Left lobe of liver (tissue), 2 donors: ENCODE results near the gene CMTM8. TPM values are rescaled to one million over a fixed set of nuclear protein-coding genes. Genes with fewer than 3 reads are reported as not detected.
"Not testable (repeated sequence)": the region's sequence is repeated elsewhere in the genome, so short reads cannot be mapped to it uniquely, and the experiment has no call there.

Experiments used
- ATAC-seq: fragments of 200-7000 bp; cut with Tn5 transposase; one replicate; pipeline ENCODE4 v1.9.1; 2020; ENCODE audit warnings: mild to moderate bottlenecking, moderate library complexity
- DNase-seq: peaks from one replicate; pipeline ENCODE4 v3.0.0-alpha.2; 2020; ENCODE audit warnings: low spot score
- total RNA-seq: library from RNA; stranded (reverse); gene quantifications from one replicate; pipeline ENCODE4 v1.2.1, GENCODE V29; 2021
- donor health status: DM: no; HTN: no; CAD: no; lungs with moderate emphysema.
- donor health status: DM: no; HTN: yes; CAD: no.

Gene CMTM8
- total RNA-seq, 1 donor from 2014 or later = 17.1 TPM

- ATAC-seq (no peak), DNase-seq (no peak)
These were observed 11.5 kb upstream of the CMTM8 start for GRCh38 chr3:32226875-32227500.

GRCh38 chr3:32228743-32229142 lies 9.7 kb upstream of the CMTM8 start:
- not testable (repeated sequence) for ATAC-seq, DNase-seq

- ATAC-seq (no peak), DNase-seq (no peak)
These were observed 8.9 kb upstream of the CMTM8 start for GRCh38 chr3:32229565-32229964.

GRCh38 chr3:32236377-32236776 lies 2.1 kb upstream of the CMTM8 start:
- ATAC-seq (peak; percentile 4), DNase-seq (peak; percentile 58)

GRCh38 chr3:32237670-32238452 lies 619 bp upstream of the CMTM8 start:
- ATAC-seq (peak; percentile 71), DNase-seq (peak; percentile 85)

- ATAC-seq = peak; percentile 59
- peak; percentile 73 for DNase-seq
These were observed 1.1 kb downstream of the CMTM8 start for GRCh38 chr3:32239307-32240158.

GRCh38 chr3:32240159-32240545 lies 1.7 kb downstream of the CMTM8 start:
- DNase-seq (peak; percentile 57), ATAC-seq (peak; percentile 31)

GRCh38 chr3:32241100-32241499 lies 2.6 kb downstream of the CMTM8 start:
- no peak for ATAC-seq
- DNase-seq = no peak

GRCh38 chr3:32243519-32243918 lies 5.0 kb downstream of the CMTM8 start:
- ATAC-seq (no peak), DNase-seq (no peak)

- DNase-seq (no peak), ATAC-seq (no peak)
These were observed 6.7 kb downstream of the CMTM8 start for GRCh38 chr3:32245200-32245599.

- ATAC-seq = no peak
- DNase-seq = no peak
These were observed 7.7 kb downstream of the CMTM8 start for GRCh38 chr3:32246079-32246675.

GRCh38 chr3:32249184-32249782 lies 10.8 kb downstream of the CMTM8 start:
- no peak for DNase-seq
- peak; percentile 55 for ATAC-seq

GRCh38 chr3:32254268-32254667 lies 15.8 kb downstream of the CMTM8 start:
- ATAC-seq = no peak

GRCh38 chr3:32255345-32255744 lies 16.9 kb downstream of the CMTM8 start:
- no peak for ATAC-seq

More at GRCh38 chr3:32254268-32254667, 15.8 kb downstream of the CMTM8 start:
- DNase-seq = no peak

GRCh38 chr3:32256206-32256605 lies 17.7 kb downstream of the CMTM8 start:
- DNase-seq = no peak

More at GRCh38 chr3:32255345-32255744, 16.9 kb downstream of the CMTM8 start:
- DNase-seq = no peak

GRCh38 chr3:32257042-32257441 lies 18.6 kb downstream of the CMTM8 start:
- DNase-seq (no peak), ATAC-seq (no peak)

More at GRCh38 chr3:32256206-32256605, 17.7 kb downstream of the CMTM8 start:
- ATAC-seq = no peak

- DNase-seq (no peak), ATAC-seq (no peak)
These were observed 19.4 kb downstream of the CMTM8 start for GRCh38 chr3:32257641-32258438.

- no peak for ATAC-seq
- DNase-seq = no peak
These were observed 20.4 kb downstream of the CMTM8 start for GRCh38 chr3:32258869-32259268.

- no peak for ATAC-seq
These were observed 23.1 kb downstream of the CMTM8 start for GRCh38 chr3:32261545-32261944.

GRCh38 chr3:32262201-32262600 lies 23.7 kb downstream of the CMTM8 start:
- DNase-seq = no peak
- ATAC-seq = no peak

More at GRCh38 chr3:32261545-32261944, 23.1 kb downstream of the CMTM8 start:
- no peak for DNase-seq
